ENCODE measurements around the gene RASL11A.
"Not testable (repeated sequence)": the region's sequence is repeated elsewhere in the genome, so short reads cannot be mapped to it uniquely, and the experiment has no call there.

Gene RASL11A

DNA sequence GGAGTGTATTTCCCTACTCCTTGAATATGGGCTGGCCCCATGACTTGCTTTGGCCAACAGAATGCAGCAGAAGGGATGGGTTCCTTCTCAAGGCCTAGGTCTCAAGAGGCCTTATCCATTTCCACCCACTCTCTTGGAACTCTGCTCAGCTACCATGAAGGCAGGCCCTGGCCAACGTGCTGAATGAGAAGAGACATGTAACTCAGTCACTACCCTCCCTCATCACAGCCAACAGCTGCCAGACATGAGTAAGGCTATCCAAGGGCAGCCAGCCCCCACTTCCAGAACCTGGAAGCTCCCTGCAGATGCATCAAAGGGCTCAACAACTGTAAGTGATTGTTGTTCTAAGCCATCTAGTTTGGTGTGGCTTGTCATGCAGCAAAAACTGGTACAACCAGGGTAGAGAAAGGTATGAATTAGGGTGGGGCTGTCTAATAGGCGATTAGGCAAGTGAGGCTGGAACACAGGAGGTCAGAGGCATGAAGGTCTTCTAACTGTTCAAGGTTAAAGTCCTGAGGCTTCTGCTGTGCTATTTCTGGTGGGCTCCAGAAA lies 1.4 kb upstream of the RASL11A start:
- no peak for DNase-seq (ENCODE audit: low spot score)

DNA sequence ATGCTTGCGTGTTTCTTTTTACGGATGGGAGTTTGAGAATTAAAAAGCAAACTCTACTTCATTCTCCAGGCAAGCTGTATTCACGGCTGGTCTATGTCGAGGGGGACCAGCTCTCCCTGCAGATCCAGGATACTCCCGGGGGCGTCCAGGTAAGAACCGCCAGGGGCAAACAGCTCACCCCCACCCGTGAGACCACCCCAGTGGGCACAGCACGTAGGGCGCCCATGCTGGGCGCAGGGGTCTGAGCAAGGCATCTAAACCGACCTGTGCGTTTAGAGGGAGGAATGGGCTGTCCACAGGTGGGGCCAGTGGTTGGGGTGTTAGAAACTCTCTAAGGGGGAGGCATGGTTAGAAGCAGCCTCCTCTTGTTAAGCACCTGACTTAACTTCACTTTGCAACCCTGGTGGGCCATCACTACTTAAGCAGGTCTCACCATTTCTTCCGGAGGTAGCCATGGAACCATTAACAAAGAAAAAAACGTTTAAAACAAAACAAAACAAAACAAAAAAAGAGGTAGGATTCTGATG lies 1.0 kb downstream of the RASL11A start:
- no peak for DNase-seq (ENCODE audit: low spot score)

DNA sequence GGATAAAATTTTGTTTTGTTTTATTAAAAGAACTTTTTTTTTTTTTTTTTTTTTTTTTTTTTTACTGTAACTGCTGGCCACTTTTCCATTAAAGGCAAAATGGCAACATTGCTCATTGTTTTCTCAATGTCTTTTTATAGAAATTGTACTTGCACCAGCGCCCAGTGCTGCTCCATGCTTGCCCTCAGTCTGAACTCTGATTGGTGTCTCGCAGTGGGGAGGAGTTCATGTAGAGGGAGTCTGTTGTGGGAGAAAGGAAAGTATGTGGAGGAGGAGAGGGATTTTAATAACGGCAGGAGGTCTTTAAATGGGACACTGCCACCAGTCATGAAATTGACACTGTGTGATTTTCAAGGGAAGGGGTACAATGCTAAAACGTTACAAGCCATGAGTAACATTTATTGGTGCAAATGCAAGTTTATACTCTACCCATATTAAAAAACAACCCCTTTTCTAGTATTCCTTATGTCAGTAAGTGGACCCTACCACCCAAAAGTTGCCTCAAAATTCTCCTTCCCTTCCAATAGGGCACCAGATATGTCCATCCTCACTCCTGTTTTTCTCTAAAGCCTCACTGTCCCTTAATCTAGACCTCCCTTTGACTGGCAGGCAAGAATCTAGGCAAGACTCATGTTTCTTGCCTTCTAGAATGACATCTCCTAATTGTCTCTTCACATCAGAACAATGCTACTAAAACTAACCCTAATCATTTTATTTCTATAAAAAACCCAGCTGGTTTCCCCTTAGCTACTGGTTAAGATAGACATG lies 3.2 kb downstream of the RASL11A start:
- no peak for DNase-seq (ENCODE audit: low spot score)

- no peak for DNase-seq (ENCODE audit: low spot score)
These were observed 4.0 kb downstream of the RASL11A start for GRCh38 chr13:27274631-27275030.

- DNase-seq (ENCODE audit: low spot score) = no peak
These were observed 5.6 kb downstream of the RASL11A start for GRCh38 chr13:27276188-27276587.

- DNase-seq (ENCODE audit: low spot score) = no peak
These were observed 8.9 kb downstream of the RASL11A start for GRCh38 chr13:27279506-27279905.

GRCh38 chr13:27280009-27280656 lies 9.5 kb downstream of the RASL11A start:
- no peak for DNase-seq (ENCODE audit: low spot score)

GRCh38 chr13:27280841-27281240 lies 10.2 kb downstream of the RASL11A start:
- DNase-seq (ENCODE audit: low spot score) = no peak

GRCh38 chr13:27281420-27281819 lies 10.8 kb downstream of the RASL11A start:
- DNase-seq (ENCODE audit: low spot score) = no peak

DNA sequence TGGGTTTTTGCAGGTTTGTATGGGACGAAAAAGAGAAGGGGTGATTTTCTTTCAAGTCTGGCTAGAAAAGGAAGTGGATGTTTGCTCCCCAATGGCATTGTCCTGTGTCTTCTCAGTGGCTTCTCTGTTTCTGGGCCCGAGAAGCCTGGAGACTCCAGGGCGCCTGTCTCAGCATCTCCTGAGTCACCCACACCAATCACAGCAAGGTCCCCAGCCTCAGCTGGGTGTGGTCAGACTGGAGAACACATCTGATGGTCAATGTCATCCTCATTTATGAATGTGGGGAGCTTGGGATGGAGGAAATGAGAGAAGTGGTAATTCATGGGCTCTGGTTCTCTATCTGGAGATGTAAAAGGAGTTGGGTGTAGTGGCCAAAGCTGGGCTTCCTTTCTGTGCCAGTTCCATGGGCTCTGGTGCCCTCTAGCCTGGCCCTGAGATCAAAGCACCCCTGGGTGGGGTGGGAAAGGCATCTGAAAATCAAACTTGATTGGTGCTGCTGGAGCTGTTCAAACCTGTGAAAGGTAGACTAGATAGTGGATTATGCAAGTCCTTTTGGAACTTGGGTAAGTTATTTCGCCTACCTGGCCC lies 13.4 kb downstream of the RASL11A start:
- no peak for DNase-seq (ENCODE audit: low spot score)

DNA sequence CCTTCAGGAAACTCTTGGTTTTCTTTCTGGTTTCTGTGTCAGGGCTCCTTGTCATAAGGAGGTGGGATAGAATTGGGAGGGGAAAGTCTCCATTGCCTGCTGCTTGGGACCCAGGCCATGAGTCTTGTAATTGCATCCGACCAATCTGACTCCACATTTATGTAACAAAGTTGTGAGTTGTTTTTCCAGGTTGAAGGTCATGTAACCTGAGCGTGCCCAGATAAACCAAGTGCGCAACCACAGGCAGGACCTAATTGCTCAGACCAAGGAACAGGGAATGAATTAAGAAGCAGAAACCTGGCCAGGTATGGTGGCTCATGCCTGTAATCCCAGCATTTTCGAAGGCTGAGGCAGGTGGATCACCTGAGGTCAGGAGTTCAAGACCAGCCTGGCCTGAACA lies 17.8 kb downstream of the RASL11A start:
- DNase-seq (ENCODE audit: low spot score) = no peak

DNA sequence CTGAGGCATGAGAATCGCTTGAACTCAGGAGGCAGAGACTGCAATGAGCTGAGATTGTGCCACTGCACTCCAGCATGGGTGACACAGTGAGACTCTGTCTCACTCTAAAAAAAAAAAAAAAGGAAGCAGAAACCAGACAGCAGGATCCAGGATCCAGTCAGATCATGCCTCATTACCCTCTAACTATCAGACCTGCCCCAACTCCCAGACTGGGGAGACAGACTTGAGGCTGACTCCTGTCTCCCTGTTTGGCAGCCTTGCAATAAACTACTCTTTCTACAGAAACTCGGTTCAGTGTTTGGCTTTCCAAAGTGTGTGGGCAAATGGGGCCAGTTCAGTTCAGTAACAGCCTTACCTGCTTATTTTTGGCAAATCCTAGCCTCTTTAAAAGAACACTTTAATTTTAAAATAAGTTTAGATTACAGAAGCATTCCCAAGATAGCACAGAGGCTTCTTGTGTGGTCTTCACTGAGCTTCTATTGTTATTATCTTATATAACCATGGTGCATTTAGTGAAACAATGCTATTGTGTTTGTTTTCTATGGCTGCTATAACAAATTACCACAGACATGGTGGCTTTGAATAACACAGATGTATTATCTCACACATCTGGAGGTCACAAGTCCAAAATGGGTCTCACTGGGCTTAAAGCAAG lies 18.5 kb downstream of the RASL11A start:
- no peak for DNase-seq (ENCODE audit: low spot score)

DNA sequence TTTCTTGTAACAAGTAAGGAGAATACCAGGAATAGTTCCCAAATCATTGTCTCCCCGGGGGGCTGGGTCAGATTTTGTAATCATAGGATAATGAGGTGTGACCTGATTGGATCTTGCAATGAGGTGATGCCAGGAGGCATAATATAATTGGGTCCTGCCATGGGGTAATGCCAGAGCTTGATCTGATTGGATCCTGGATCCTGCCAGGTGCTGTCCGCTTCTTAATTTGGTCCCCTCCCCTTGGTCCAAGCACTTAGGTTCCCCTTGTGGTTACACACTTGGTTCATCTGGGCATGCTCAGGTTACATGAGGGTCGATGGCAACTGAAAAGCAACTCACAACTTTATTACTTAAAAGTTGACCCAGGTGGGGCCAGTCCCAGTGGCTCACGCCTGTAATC lies 20.1 kb downstream of the RASL11A start:
- no peak for DNase-seq (ENCODE audit: low spot score)

- not testable (repeated sequence) for DNase-seq (ENCODE audit: low spot score)
These were observed 21.3 kb downstream of the RASL11A start for GRCh38 chr13:27291967-27292366.

DNA sequence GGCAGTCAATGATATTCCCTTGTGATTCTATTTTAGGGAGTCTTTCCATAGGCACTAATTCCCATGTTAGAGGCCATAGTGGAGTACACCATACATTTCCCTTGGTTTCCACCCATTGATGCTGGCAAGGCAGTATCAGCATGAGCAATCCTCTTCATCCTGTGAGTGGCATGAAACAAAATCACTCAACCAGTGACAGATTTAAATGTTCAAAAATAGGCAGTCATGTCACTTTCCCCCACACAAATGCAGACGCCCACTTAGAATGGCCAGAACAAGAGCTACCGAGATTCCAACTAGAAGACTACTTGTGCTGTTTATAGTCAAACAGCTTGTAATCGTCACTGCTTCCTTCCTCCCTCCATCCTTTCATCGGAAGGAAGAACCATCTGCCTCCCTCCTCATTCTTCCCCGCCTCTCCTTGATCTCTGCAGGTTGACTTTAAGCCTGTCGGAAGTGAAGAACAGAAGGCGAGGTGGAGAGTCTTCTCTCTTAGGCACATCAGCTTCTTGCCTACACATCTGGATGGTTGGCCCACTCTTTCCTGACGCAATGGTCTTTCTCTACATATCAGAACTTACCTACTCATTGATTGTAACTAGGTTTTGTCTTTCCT lies 22.6 kb downstream of the RASL11A start:
- DNase-seq (ENCODE audit: low spot score) = no peak

DNA sequence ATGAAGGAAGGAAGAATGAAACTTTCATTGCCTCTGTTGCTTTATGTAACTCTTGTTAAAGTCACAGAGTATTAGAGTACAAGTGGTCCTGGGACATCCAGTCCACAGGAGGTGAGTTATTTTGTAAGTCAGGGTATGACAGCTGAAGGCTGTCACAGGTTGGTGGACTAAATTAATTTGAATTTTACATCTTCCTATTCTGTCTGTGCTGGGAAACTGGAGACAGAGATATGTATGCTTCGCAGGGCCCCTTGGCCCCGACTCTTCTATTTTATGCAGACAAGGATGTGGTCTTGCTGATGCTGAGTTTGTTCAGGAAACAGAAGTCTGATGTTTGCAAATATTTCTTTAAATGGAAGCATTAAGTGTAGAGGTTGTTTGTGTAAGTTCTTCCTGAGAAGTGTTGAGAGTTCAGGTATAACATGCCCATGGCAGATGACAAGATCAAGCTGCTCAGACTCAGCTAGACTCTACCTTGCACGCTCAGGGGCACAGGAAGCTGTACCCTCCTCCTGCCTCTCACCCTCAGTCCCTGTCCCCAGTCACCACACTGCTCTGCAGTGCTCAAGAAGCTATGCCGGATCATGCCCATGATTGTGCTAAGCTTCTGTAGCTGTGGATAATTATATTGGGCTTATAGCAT lies 23.4 kb downstream of the RASL11A start:
- no peak for DNase-seq (ENCODE audit: low spot score)

DNA sequence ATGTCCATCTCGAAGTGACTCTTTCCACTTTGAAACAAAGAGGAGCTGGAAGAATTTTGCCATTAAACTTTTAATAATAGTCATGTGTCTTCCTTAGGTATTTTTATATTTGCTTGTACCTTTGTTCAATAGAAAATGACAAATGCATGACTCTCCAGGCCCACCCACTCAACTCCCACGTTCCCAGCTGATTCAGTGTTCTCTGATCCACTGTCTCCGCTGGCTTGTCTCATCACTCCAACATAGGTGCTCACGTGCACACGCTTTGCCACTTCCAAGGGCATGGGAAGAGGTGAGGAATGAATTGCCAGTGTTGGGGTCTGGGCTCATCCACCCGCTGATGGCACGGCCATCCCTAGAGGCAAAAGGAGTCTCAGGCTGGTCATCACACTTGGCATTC lies 24.5 kb downstream of the RASL11A start:
- DNase-seq (ENCODE audit: low spot score) = no peak

DNA sequence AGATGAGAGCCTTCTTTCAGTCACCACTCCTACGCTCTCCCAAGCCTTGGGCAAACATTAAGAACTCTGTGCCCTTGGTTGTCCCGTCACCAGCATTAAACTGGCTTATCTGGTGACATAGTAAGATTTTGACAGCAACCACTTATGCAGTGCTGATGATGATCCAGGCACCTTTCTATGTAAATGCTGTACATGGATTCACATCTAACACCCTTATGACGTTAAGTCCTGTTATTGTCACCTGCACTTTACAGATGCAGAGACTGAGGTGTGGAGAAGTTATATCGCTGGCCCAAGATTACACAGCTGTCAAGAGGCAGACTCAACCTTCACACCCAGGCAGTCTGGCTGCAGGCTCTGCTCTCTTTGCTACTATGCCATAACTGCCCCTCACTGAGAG lies 25.0 kb downstream of the RASL11A start:
- no peak for DNase-seq (ENCODE audit: low spot score)

DNA sequence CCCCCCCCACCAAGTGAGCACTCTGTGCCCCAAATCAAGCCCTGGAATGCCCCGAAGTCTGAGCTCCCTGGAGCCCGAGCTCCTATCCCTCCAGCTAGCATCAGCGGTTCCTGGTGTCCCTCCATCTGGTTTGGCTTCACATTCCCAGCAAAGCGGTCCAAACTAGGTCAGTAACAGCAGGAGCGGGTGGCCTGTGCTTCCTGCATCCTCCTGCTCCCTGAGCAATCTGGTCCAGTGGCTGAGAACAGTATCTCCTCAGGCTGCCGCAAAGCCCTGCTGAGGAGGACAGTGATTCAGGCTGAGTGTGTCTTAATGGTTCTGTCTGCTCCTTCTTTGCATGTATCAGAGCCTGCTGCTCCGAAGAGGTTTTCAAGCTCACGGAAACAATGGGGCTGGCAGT lies 25.9 kb downstream of the RASL11A start:
- no peak for DNase-seq (ENCODE audit: low spot score)

DNA sequence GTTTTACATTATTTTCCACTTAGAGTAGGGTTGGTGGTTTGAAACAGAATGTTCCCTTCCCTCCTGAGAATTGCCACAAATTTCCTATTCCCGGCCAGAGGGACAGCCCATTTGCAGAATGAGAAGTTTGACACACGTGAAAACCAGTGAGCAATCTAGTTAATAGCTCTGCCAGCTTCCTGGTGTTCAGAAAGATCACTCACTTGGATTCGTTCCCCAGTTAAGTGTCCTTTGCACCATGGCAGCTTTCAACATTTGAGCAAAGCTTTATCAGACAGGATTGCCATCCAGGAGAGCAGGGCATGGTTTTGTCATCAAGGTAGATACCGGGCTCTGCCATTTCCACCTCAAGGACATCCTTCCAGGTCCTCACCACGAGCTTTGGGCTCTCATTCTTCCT lies 28.2 kb downstream of the RASL11A start:
- DNase-seq (ENCODE audit: low spot score) = no peak

GRCh38 chr13:27300406-27300805 lies 29.8 kb downstream of the RASL11A start:
- not testable (repeated sequence) for DNase-seq (ENCODE audit: low spot score)
